ENCODE measurements around the gene AVPR2.
A peak's percentile ranks its signal among the peaks of the same experiment; 100 is the strongest.

Gene AVPR2

GRCh38 chrX:153871451-153871850 lies 33.0 kb upstream of the AVPR2 start:
- DNase-seq (ENCODE audit: low read depth) = no peak

DNA sequence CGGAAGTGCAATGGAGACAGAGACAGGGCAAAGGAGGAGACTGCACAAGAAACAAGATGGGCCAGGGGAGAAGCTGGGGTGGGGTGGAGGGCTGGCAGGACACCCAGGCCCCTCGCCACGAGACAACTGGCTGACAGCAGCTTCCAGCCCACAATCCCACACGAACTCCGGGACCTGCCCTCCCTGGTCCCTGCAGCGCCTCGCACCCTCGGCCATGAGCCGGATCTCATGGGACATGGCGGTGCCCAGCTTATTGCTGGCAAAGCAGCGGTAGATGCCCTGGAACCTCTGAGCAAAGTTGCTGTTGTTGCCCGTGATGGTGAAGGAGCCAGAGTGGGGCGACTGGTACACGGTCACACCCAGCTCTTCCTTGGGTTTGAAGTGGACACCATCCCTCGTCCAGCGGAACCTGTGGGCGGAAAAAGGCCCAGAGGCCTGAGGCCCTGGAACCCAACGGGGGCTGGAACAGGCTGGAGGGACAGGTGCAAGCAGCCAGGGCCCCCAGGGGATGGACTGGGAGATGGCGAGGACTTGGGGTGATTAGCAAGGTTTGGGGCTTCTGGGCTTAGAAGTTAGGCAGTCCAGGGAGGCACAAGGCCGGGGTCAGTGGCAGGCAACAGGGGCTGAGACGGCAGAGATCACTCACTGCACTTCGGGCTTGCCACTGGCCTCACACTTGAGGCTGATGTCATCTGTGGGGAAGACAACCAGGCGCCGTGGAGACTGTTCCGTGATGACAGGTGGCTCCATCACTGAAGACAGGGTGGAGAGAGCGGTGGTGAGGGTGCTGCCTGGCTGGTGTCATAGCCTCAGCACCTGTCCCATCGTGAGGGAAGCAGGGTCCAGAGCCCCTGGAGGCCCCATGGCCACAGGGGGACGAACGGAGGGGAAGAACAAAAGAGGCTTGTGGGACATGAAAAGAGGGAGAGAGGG lies 32.3 kb upstream of the AVPR2 start:
- no peak for DNase-seq (ENCODE audit: low read depth)

DNA sequence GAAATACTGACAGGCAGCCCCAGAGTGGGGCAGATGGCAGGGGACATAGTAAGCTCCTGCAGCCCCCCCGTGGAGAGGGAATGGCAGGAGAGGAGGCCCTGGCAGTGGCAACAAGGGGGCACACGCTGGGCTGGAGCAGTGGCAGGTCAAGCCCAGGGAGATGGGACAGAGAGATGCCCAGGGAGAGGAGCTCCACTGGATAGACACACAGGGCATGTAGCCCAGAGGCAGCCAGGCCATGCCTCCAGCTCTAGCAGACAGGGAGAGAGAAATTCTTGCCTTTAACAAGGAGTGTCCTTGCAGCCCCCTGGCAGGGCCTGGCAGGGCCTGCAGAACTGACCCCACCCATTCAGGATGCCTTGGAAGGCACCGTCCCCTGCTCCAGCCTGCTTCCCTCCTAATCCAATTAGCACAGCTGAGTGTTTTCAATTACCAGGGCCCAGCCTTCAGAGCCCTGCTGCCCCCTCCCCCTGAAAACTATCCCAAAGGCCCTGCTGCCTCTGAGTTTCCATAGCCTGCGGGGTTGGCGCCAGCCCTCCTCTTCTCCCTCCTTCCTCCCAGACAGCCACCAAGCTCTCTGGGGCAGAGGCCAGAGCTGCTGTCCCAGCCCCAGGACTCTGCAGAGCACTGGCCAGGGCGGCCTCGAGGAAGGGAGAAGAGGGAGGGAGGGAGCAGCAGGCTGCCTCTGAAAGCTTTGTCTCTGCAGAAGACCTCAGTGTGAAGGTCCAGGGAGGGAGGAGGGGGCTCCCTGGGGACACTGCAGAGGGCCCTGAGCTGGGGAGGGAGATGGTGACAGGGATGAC lies 31.0 kb upstream of the AVPR2 start:
- DNase-seq (ENCODE audit: low read depth) = no peak

GRCh38 chrX:153874085-153874365 lies 30.4 kb upstream of the AVPR2 start:
- no peak for DNase-seq (ENCODE audit: low read depth)

GRCh38 chrX:153874366-153875125 lies 29.9 kb upstream of the AVPR2 start:
- no peak for DNase-seq (ENCODE audit: low read depth)

DNA sequence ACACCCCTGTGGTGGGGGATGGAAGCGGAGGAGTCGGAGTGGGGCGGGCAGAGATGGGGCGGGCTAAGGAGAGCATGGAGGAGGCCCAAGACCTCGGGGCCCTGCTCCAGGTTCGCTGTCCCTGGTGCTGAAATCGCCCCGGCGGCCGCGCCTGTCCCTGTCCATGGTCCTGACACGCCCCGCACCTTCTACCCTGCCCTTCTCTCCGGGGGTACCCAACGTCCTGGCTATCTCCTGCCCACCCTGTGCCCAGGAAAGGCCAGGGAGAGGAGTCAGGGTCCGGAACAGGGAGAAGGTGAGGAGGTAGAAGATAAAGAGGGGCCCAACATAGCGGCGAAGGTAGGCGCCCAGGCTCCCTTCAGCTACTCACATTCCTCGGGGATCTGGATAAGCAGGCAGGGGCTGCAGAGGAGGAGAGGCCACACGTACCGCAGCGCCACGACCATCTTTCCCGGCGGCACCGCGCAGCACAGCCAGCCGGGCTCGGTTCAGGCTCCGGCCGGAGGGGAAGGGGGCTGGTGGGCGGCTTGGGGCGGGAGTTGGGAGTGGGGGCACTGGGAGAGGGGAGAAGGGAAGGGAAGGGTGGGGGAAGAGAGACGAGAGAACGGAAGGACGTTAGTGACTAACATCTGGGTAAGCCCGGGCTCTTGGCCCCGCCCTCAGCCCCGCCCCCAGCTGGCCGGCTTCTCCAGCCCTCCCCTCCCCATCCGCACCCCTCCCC lies 28.9 kb upstream of the AVPR2 start:
- peak; percentile 39 for DNase-seq (ENCODE audit: low read depth)

- no peak for DNase-seq (ENCODE audit: low read depth)
Observed at GRCh38 chrX:153876112-153876491, 28.4 kb upstream of the AVPR2 start.

- DNase-seq (ENCODE audit: low read depth) = no peak
Observed at GRCh38 chrX:153877571-153878261, 26.8 kb upstream of the AVPR2 start.

- no peak for DNase-seq (ENCODE audit: low read depth)
Observed at GRCh38 chrX:153878345-153878744, 26.1 kb upstream of the AVPR2 start.

- no peak for DNase-seq (ENCODE audit: low read depth)
Observed at GRCh38 chrX:153878969-153879653, 25.4 kb upstream of the AVPR2 start.

DNA sequence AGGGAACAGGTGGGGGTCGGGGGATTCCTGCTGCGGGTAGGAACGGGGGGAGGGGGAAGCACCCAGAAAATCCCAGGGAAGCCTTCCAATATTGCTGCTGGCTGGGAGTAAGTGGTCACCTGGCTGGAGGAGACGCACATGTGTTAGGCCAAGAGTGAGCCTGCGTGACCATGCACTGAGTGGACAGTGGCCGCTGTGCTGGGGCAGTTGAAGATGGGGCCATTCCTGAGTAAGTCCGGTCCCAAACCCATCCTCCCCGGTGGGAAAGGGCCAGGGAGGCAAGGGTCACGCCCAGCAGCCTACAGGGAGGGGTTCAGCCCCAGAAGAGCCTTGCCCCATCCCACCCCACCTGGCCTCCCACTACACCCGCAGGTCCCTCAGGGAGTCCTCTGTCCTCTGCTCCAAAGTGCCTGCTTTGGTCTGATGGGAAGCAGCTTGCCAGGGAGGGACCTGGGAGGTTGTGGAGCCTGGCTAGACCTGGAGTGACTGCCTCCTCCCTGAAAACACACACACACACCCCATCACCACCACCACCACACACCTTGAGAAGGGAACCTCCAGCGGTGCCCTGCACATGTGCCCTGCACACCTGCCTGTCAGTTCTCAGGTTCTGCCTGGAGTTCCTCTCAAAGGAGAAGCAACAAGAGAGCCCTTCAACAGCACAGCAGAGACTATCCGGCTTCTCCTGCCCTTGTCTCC lies 24.6 kb upstream of the AVPR2 start:
- DNase-seq (ENCODE audit: low read depth) = no peak

GRCh38 chrX:153880440-153880815 lies 24.0 kb upstream of the AVPR2 start:
- no peak for DNase-seq (ENCODE audit: low read depth)

GRCh38 chrX:153881281-153881680 lies 23.2 kb upstream of the AVPR2 start:
- DNase-seq (ENCODE audit: low read depth) = no peak

- no peak for DNase-seq (ENCODE audit: low read depth)
Observed at GRCh38 chrX:153882086-153882498, 22.4 kb upstream of the AVPR2 start.

DNA sequence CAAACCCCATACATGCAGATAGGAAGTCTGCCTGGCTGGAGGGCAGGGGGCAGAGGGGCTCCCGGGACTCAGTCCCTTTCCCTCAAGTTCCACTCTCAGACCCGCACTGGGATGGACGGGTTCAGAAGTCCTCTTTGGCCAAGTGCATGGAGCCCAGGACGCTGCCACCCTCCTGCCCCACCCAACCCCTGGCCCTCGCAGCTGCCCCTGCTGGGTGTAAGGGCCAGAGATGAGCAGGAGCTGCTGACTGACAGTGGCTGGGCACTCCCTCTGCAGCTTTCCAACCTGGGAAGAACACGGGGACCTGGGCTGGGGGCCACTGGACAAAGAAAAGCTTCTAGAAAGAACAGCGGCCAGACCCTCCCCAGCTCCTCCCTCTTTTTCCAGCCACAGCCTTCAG lies 21.9 kb upstream of the AVPR2 start:
- no peak for DNase-seq (ENCODE audit: low read depth)

DNA sequence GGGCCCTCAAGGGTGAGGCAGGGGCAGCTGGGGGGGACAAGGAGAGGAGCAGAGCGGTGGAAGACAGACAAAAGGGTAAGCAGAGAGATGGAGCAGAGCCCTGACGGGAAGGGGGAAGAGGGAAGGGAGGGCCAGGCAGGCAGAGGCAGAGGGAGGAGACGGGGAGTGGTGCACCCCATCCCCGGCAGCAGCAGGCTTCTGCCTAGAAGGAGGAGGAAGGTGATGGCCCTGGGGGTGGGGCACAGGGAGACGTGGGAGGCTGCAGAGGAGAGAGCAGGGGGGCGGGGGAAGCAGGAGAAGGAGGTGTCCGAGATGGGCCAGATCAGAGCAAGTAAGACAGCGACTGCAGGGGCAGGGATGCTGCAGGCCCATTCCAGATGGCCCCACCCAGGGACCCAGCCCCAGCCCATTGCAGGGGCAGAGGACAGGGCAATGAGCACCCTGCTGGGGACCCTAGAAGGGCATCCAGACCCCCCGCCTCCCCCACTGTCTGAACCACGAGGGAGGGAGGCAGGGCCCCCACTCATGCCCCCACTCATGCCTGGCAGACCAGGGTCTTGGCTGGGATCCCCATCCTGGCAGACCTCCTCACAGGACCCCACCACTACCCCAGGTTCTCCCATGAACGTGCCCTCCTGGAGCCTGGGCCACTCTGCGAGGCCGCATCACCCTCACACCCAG lies 21.2 kb upstream of the AVPR2 start:
- DNase-seq (ENCODE audit: low read depth) = no peak

- DNase-seq (ENCODE audit: low read depth) = no peak
Observed at GRCh38 chrX:153884136-153884535, 20.3 kb upstream of the AVPR2 start.

DNA sequence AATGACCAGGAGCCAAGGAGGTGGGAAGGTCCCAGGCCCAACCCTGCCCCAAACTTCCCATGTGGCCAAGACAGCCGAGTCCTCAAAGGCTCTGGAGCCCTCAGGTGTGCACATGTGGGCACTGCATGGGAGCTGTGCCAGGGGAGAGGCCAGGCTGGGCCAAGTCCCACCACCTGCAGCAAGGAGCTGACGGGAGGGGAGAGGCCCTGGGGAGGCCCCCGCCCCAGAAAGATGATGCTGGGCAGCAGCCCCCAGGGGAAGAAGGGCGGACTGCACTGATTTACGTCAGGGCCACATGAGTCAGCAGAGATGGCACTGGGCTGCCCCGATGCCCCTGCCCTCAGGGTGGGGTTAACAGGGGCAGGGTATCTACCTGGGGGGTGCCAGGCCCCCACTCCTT lies 19.9 kb upstream of the AVPR2 start:
- no peak for DNase-seq (ENCODE audit: low read depth)

- DNase-seq (ENCODE audit: low read depth) = no peak
Observed at GRCh38 chrX:153885208-153885787, 19.2 kb upstream of the AVPR2 start.
